HepG2 (cell line): Measurements from ENCODE around the gene LLGL1. TPM values are rescaled to one million over a fixed set of nuclear protein-coding genes. Genes with fewer than 3 reads are reported as not detected.
A peak's percentile ranks its signal among the peaks of the same experiment; 100 is the strongest.

Source experiments
- CBFB ChIP-seq: sonication (generic); formaldehyde crosslinking; IDR thresholded peaks from 2 replicates; pipeline ENCODE4 v1.4.0; 2020; ENCODE audit warnings: missing genetic modification reagents
- DDIT3 ChIP-seq: sonication (generic); formaldehyde crosslinking; IDR thresholded peaks from 2 replicates; pipeline ENCODE4 v1.4.0; 2020; ENCODE audit warnings: mild to moderate bottlenecking, missing genetic modification reagents
- ETS1 ChIP-seq: sonication (generic); formaldehyde crosslinking; IDR thresholded peaks from 2 replicates; pipeline ENCODE4 v1.4.0; 2020; ENCODE audit warnings: missing genetic modification reagents
- ETV5 ChIP-seq: IDR thresholded peaks from 2 replicates; pipeline ENCODE4 v1.6.1; 2018; ENCODE audit warnings: missing biosample characterization, missing genetic modification reagents, inconsistent platforms, borderline replicate concordance
- FOSL2 ChIP-seq: sonication (generic); formaldehyde crosslinking; IDR thresholded peaks from 2 replicates; pipeline ENCODE4 v1.4.0; 2020; ENCODE audit warnings: missing genetic modification reagents
- HDAC2 ChIP-seq: sonication (generic); formaldehyde crosslinking; IDR thresholded peaks from 2 replicates; pipeline ENCODE4 v1.4.0; 2020; ENCODE audit warnings: missing genetic modification reagents
- HOXA5 ChIP-seq: sonication (generic); formaldehyde crosslinking; IDR thresholded peaks from 2 replicates; pipeline ENCODE4 v1.4.0; 2020; ENCODE audit warnings: missing genetic modification reagents
- MAFF ChIP-seq: IDR thresholded peaks from 2 replicates; pipeline ENCODE4 v1.6.1; 2011; ENCODE audit warnings: low read depth, low read length, improper control_type of control experiment
- MTA1 ChIP-seq: sonication (generic); formaldehyde crosslinking; IDR thresholded peaks from 2 replicates; pipeline ENCODE4 v1.4.0; 2020; ENCODE audit warnings: missing genetic modification reagents, mild to moderate bottlenecking, borderline replicate concordance
- NFYC ChIP-seq: IDR thresholded peaks from 2 replicates; pipeline ENCODE4 v1.6.1; 2016; ENCODE audit warnings: missing genetic modification reagents, missing compliant biosample characterization
- SAP130 ChIP-seq: IDR thresholded peaks from 2 replicates; pipeline ENCODE4 v1.6.1; 2016; ENCODE audit warnings: low read depth
- TMF1 ChIP-seq: sonication (generic); formaldehyde crosslinking; IDR thresholded peaks from 2 replicates; pipeline ENCODE4 v1.8.1; 2022; ENCODE audit warnings: low read depth, missing genetic modification reagents
- ZBTB20 ChIP-seq: sonication (generic); formaldehyde crosslinking; IDR thresholded peaks from 2 replicates; pipeline ENCODE4 v1.8.1; 2023; ENCODE audit warnings: missing genetic modification reagents, low read depth, mild to moderate bottlenecking, borderline replicate concordance
- ZEB1 ChIP-seq: IDR thresholded peaks from 2 replicates; pipeline ENCODE4 v1.6.1; 2012; ENCODE audit warnings: mild to moderate bottlenecking, low read depth, inconsistent platforms; ENCODE audit not compliant: insufficient replicate concordance
- ZMYM3 ChIP-seq: sonication (generic); formaldehyde crosslinking; IDR thresholded peaks from 2 replicates; pipeline ENCODE4 v1.5.1; 2020; ENCODE audit warnings: mild to moderate bottlenecking, missing genetic modification reagents
- ZNF142 ChIP-seq: sonication (generic); formaldehyde crosslinking; IDR thresholded peaks from 2 replicates; pipeline ENCODE4 v1.4.0; 2020; ENCODE audit warnings: missing genetic modification reagents
- ZNF652 ChIP-seq: IDR thresholded peaks from 2 replicates; pipeline ENCODE4 v1.6.1; 2016; ENCODE audit warnings: low read depth, borderline replicate concordance
- polyA plus RNA-seq, 8 experiments: library from polyadenylated mRNA; depleted of rRNA in 3 of 8; stranded (reverse) in 7 of 8; unstranded in 1 of 8; fragments of >200 nt; fragmentation: Illumina TruSeq in 4 of 8; extraction: Trizol in 4 of 8; gene quantifications; 2 replicates each; pipeline versions ENCODE4 v1.2.1 to v1.2.3, GENCODE V29; 2011 to 2016; ENCODE audit warnings: low read depth in 4 of 8, missing spikeins in 1 of 8, mixed read lengths in 1 of 8; ENCODE audit not compliant: insufficient read depth in 1 of 8
- total RNA-seq, 5 experiments: library from RNA; depleted of rRNA; stranded (reverse); fragments of >200 nt; fragmentation: Illumina TruSeq; extraction: Trizol; gene quantifications; 2 replicates each; pipeline ENCODE4 v1.2.3, GENCODE V29; 2016; ENCODE audit warnings: low read depth in 1 of 5
- TF ChIP-seq, protein P1 (sequence below): IDR thresholded peaks from 2 replicates; pipeline ENCODE4 v1.6.1; 2016; ENCODE audit warnings: missing genetic modification reagents, missing compliant biosample characterization
- TF ChIP-seq, protein P2 (sequence below), 2 experiments: sonication (generic) in 1 of 2; formaldehyde crosslinking in 1 of 2; IDR thresholded peaks; 2 replicates each; pipeline versions ENCODE4 v1.4.0 to v1.6.1; 2018 to 2020; ENCODE audit warnings: missing genetic modification reagents in 2 of 2, borderline replicate concordance in 1 of 2, low read depth in 1 of 2, mild to moderate bottlenecking in 1 of 2, missing biosample characterization in 1 of 2

Gene LLGL1
- total and polyA plus RNA-seq, 2 of the 13 experiments (the other 11 are each of a cell fraction or from before 2014, with no cell fraction given): 15.0 to 15.3 TPM

- TF ChIP-seq, protein P1, sequence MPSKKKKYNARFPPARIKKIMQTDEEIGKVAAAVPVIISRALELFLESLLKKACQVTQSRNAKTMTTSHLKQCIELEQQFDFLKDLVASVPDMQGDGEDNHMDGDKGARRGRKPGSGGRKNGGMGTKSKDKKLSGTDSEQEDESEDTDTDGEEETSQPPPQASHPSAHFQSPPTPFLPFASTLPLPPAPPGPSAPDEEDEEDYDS (CRISPR knock-in tag): peak; percentile 97
- TF ChIP-seq ZEB1 (peak; percentile 76), ZBTB20 (CRISPR knock-in tag) (no peak; the same call in 1 of the 2 replicates), ZNF652 (peak; percentile 93), TMF1 (CRISPR knock-in tag) (peak; percentile 51; the same call in 1 of the 2 replicates), DDIT3 (CRISPR knock-in tag) (no peak), ZNF142 (CRISPR knock-in tag) (0 out of 2 replicates have a peak, but pooled peaks have one; percentile 32), ETV5 (CRISPR knock-in tag) (no peak), HOXA5 (CRISPR knock-in tag) (peak; percentile 29; the same call in 1 of the 2 replicates), MAFF (no peak), MTA1 (CRISPR knock-in tag) (no peak; the same call in 1 of the 2 replicates), ETS1 (CRISPR knock-in tag) (no peak; the same call in 1 of the 2 replicates), FOSL2 (CRISPR knock-in tag) (peak; percentile 9), ZMYM3 (CRISPR knock-in tag) (peak; percentile 56; the same call in 1 of the 2 replicates), NFYC (CRISPR knock-in tag) (peak; percentile 97), SAP130 (CRISPR knock-in tag) (peak; percentile 87), HDAC2 (CRISPR knock-in tag) (peak; percentile 24; the same call in 1 of the 2 replicates), CBFB (CRISPR knock-in tag) (peak; percentile 36)
- TF ChIP-seq, protein P2, sequence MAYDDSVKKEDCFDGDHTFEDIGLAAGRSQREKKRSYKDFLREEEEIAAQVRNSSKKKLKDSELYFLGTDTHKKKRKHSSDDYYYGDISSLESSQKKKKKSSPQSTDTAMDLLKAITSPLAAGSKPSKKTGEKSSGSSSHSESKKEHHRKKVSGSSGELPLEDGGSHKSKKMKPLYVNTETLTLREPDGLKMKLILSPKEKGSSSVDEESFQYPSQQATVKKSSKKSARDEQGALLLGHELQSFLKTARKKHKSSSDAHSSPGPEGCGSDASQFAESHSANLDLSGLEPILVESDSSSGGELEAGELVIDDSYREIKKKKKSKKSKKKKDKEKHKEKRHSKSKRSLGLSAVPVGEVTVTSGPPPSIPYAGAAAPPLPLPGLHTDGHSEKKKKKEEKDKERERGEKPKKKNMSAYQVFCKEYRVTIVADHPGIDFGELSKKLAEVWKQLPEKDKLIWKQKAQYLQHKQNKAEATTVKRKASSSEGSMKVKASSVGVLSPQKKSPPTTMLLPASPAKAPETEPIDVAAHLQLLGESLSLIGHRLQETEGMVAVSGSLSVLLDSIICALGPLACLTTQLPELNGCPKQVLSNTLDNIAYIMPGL (CRISPR knock-in tag; IDR thresholded peaks at IDR 0.05; ENCODE audit: borderline replicate concordance in 1 of 2, low read depth in 1 of 2): peak; percentile 52 to 89; a peak in 3 of 4 replicates
These were observed 35.1 kb downstream of the LLGL1 start, which contains the start of gene MIEF2 (continued) for GRCh38 chr17:18260332-18261145.
